ENCODE measurements around the gene PCYT2. TPM values are rescaled to one million over a fixed set of nuclear protein-coding genes. Genes with fewer than 3 reads are reported as not detected.

PCYT2 gene
- total and polyA plus RNA-seq, 9 of the 15 experiments (the other 6 are each of a cell fraction or from before 2014, with no cell fraction given) = 0.92 to 134 (median 82.5) TPM

DNA sequence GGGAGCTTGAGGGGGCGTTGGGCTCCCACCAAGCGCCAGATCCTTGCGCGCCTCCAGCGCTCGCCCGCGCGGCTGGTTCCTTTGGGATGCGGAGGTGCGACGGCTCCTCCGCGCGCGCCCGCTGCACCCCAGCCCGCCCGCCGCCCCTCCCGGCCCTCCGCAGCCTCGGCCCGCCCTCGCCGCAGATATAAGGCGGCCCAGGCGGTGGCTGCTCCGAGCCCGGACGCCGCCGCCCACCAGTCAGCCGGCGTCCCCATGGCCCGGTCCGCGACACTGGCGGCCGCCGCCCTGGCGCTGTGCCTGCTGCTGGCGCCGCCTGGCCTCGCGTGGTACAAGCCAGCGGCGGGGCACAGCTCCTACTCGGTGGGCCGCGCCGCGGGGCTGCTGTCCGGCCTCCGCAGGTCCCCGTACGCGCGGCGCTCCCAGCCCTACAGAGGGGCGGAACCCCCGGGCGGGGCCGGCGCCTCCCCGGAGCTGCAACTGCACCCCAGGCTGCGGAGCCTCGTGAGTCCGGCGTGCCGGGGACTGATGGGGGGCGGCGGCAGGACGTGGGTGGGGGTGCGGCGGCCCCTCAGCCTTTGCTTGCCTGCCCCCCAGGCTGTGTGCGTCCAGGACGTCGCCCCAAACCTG, 9.1 kb downstream of the PCYT2 start, which contains the start of gene NPB (continued):
- TF ChIP-seq, protein P1, sequence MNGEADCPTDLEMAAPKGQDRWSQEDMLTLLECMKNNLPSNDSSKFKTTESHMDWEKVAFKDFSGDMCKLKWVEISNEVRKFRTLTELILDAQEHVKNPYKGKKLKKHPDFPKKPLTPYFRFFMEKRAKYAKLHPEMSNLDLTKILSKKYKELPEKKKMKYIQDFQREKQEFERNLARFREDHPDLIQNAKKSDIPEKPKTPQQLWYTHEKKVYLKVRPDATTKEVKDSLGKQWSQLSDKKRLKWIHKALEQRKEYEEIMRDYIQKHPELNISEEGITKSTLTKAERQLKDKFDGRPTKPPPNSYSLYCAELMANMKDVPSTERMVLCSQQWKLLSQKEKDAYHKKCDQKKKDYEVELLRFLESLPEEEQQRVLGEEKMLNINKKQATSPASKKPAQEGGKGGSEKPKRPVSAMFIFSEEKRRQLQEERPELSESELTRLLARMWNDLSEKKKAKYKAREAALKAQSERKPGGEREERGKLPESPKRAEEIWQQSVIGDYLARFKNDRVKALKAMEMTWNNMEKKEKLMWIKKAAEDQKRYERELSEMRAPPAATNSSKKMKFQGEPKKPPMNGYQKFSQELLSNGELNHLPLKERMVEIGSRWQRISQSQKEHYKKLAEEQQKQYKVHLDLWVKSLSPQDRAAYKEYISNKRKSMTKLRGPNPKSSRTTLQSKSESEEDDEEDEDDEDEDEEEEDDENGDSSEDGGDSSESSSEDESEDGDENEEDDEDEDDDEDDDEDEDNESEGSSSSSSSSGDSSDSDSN (IDR thresholded peaks at IDR 0.05; ENCODE audit: borderline replicate concordance in 1 of 2, low read depth in 2 of 2, low read length in 2 of 2) = no peak
- TF ChIP-seq SMAD4 (CRISPR knock-in tag; conservative IDR thresholded peaks at IDR 0.05) = peak; percentile 50; the same call in 1 of the 2 replicates
- 0 out of 2 replicates have a peak, but pooled peaks have one; percentile 35 for TF ChIP-seq L3MBTL2 (IDR thresholded peaks at IDR 0.05)
- 0 out of 2 replicates have a peak, but pooled peaks have one; percentile 29 for TF ChIP-seq HNRNPL (IDR thresholded peaks at IDR 0.05; ENCODE audit: low read depth, low read length)
- peak; percentile 8 for TF ChIP-seq KDM5B (IDR thresholded peaks at IDR 0.05; ENCODE audit: insufficient replicate concordance, low read depth, low read length)
- TF ChIP-seq ZBTB17 (CRISPR knock-in tag; IDR thresholded peaks at IDR 0.05) = peak; percentile 33; the same call in 1 of the 2 replicates
- TF ChIP-seq, protein P2, sequence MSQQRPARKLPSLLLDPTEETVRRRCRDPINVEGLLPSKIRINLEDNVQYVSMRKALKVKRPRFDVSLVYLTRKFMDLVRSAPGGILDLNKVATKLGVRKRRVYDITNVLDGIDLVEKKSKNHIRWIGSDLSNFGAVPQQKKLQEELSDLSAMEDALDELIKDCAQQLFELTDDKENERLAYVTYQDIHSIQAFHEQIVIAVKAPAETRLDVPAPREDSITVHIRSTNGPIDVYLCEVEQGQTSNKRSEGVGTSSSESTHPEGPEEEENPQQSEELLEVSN (IDR thresholded peaks at IDR 0.05; ENCODE audit: borderline replicate concordance in 1 of 2, extremely low read depth in 1 of 2, insufficient read depth in 1 of 2, insufficient read length in 1 of 2, low read depth in 1 of 2, low read length in 1 of 2, poor library complexity in 1 of 2, severe bottlenecking in 1 of 2) = peak; percentile 18 to 76
- TF ChIP-seq, protein P3, sequence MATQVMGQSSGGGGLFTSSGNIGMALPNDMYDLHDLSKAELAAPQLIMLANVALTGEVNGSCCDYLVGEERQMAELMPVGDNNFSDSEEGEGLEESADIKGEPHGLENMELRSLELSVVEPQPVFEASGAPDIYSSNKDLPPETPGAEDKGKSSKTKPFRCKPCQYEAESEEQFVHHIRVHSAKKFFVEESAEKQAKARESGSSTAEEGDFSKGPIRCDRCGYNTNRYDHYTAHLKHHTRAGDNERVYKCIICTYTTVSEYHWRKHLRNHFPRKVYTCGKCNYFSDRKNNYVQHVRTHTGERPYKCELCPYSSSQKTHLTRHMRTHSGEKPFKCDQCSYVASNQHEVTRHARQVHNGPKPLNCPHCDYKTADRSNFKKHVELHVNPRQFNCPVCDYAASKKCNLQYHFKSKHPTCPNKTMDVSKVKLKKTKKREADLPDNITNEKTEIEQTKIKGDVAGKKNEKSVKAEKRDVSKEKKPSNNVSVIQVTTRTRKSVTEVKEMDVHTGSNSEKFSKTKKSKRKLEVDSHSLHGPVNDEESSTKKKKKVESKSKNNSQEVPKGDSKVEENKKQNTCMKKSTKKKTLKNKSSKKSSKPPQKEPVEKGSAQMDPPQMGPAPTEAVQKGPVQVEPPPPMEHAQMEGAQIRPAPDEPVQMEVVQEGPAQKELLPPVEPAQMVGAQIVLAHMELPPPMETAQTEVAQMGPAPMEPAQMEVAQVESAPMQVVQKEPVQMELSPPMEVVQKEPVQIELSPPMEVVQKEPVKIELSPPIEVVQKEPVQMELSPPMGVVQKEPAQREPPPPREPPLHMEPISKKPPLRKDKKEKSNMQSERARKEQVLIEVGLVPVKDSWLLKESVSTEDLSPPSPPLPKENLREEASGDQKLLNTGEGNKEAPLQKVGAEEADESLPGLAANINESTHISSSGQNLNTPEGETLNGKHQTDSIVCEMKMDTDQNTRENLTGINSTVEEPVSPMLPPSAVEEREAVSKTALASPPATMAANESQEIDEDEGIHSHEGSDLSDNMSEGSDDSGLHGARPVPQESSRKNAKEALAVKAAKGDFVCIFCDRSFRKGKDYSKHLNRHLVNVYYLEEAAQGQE (IDR thresholded peaks at IDR 0.05; ENCODE audit: borderline replicate concordance) = no peak
- TF ChIP-seq, protein P3 (CRISPR knock-in tag; IDR thresholded peaks at IDR 0.05; ENCODE audit: low read depth) = 0 out of 2 replicates have a peak, but pooled peaks have one; percentile 41
- TF ChIP-seq PCBP1 (IDR thresholded peaks at IDR 0.05; ENCODE audit: low read depth, low read length, poor library complexity, severe bottlenecking) = no peak
- 0 out of 2 replicates have a peak, but pooled peaks have one; percentile 30 for TF ChIP-seq ZNF830 (CRISPR knock-in tag; IDR thresholded peaks at IDR 0.05)
- TF ChIP-seq CCNT2 (IDR thresholded peaks at IDR 0.05; ENCODE audit: borderline replicate concordance, extremely low read depth, insufficient read length, low read depth, low read length) = peak; percentile 91
- TF ChIP-seq TEAD1 (CRISPR knock-in tag; IDR thresholded peaks at IDR 0.05) = no peak
